ENCODE data around the gene SSX2IP.

Gene SSX2IP

DNA sequence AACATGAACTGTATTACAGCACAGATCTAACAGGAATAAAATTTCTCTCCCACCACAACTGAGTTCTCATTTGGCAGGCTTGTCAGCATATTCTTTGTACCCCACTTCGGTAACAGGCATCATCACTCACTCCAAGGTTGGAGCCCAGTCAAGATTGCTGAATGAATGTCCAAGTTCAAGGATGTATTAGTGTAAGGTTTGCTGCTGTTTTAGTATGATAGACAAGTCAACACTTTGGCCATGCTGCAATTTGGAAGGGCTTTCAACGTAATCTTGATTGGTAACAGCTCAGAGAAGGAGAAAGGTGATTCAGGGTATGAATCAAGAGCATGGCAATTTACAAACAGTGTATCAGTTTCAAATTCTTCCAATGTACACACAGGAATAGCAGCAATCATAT, 6.8 kb downstream of the SSX2IP start:
- Histone ChIP-seq H3K4me1 (ENCODE audit: low read depth, poor library complexity, severe bottlenecking) (peaks cover 18% of the 10 kb centered on the region), H3K79me2 (ENCODE audit: insufficient read depth, low read depth) (peaks cover 8% of the 10 kb centered on the region), H3K4me2 (no peak overlapping the region), H2AFZ (ENCODE audit: low read depth) (no peak overlapping the region), H3K4me3 (IDR thresholded peaks at IDR 0.05; ENCODE audit: insufficient read depth, low read depth, low read length) (no peak overlapping the region), H3K9ac (no peak overlapping the region), H3K27me3 (ENCODE audit: insufficient read depth, low read depth) (no peaks in the 10 kb centered on the region), H4K20me1 (ENCODE audit: insufficient read depth) (no peaks in the 10 kb centered on the region), H3K36me3 (ENCODE audit: insufficient read depth) (no peaks in the 10 kb centered on the region), H3K27ac (no peak overlapping the region)
- TF ChIP-seq, protein P1, sequence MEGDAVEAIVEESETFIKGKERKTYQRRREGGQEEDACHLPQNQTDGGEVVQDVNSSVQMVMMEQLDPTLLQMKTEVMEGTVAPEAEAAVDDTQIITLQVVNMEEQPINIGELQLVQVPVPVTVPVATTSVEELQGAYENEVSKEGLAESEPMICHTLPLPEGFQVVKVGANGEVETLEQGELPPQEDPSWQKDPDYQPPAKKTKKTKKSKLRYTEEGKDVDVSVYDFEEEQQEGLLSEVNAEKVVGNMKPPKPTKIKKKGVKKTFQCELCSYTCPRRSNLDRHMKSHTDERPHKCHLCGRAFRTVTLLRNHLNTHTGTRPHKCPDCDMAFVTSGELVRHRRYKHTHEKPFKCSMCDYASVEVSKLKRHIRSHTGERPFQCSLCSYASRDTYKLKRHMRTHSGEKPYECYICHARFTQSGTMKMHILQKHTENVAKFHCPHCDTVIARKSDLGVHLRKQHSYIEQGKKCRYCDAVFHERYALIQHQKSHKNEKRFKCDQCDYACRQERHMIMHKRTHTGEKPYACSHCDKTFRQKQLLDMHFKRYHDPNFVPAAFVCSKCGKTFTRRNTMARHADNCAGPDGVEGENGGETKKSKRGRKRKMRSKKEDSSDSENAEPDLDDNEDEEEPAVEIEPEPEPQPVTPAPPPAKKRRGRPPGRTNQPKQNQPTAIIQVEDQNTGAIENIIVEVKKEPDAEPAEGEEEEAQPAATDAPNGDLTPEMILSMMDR (conservative IDR thresholded peaks at IDR 0.05; ENCODE audit: low read depth, low read length) = no peak

DNA sequence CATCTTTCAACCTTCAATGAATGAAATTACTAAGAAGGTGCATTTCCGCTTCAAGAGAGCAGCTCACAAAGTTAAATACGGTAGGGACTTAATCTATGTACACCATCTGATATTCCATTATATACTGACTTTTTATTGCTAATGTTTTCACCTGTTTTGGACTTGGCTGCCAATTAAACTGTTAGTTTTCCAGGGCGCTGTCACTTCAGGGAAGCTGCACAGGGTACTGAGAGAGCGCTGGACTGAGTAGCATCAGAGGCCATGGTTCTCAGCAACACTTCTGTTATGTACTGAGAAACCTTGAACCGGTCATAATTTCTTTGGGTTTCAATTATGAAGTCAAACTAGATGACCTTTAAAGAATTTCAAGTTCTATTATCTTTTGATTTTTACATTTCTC, 8.2 kb downstream of the SSX2IP start:
- TF ChIP-seq, protein P1 (conservative IDR thresholded peaks at IDR 0.05; ENCODE audit: low read depth, low read length) = no peak
- Histone ChIP-seq H2AFZ (ENCODE audit: low read depth) (no peak overlapping the region), H3K27ac (no peak overlapping the region), H3K4me1 (ENCODE audit: low read depth, poor library complexity, severe bottlenecking) (peaks cover 4% of the 10 kb centered on the region), H3K4me2 (no peak overlapping the region), H3K79me2 (ENCODE audit: insufficient read depth, low read depth) (no peaks in the 10 kb centered on the region; the same call in 1 of the 2 replicates), H3K27me3 (ENCODE audit: insufficient read depth, low read depth) (no peaks in the 10 kb centered on the region), H4K20me1 (ENCODE audit: insufficient read depth) (no peaks in the 10 kb centered on the region), H3K9ac (no peak overlapping the region), H3K4me3 (IDR thresholded peaks at IDR 0.05; ENCODE audit: insufficient read depth, low read depth, low read length) (no peak overlapping the region), H3K36me3 (ENCODE audit: insufficient read depth) (no peaks in the 10 kb centered on the region)

DNA sequence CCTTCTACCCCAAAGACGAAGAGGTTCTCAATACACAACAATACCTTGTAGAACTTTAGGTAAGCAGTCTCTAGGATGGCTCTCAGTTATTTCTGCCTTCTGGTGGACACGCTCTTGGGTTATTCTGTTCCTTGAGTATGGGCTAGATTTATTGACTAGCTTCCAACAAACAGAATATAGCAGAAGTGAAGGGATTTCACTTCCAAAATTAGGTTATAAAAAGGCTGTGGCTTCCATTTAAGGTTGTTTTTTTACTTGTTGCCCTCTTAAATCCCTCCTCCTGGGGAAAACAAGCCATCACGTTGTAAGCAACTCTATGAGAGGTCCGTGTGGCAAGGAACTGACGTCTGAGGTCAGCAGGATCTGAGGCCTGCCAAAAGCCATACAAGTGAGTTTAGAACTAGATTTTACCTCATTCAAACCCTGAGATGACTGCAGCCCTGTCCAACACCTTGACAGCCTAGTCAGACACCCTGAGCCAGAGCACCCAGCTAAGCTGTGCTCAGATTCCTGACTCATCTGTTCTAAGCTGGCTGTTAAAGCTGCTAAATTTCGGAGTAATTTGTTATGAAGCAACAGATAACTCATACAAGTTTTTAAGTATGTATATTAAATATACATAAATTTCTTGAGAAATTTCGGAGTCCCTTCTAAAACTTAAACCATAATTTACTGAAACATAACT, 12.7 kb downstream of the SSX2IP start:
- H3K4me1 ChIP-seq (ENCODE audit: low read depth, poor library complexity, severe bottlenecking) = no peaks in the 10 kb centered on the region
- no peaks in the 10 kb centered on the region for H3K27me3 ChIP-seq (ENCODE audit: insufficient read depth, low read depth)
- no peak overlapping the region for H2AFZ ChIP-seq (ENCODE audit: low read depth)
- no peaks in the 10 kb centered on the region for H3K36me3 ChIP-seq (ENCODE audit: insufficient read depth)
- H4K20me1 ChIP-seq (ENCODE audit: insufficient read depth) = no peaks in the 10 kb centered on the region
- no peak overlapping the region for H3K27ac ChIP-seq
- TF ChIP-seq, protein P1 (conservative IDR thresholded peaks at IDR 0.05; ENCODE audit: low read depth, low read length) = no peak
- no peaks in the 10 kb centered on the region; the same call in 1 of the 2 replicates for H3K79me2 ChIP-seq (ENCODE audit: insufficient read depth, low read depth)
- H3K4me2 ChIP-seq = no peak overlapping the region
- H3K4me3 ChIP-seq (IDR thresholded peaks at IDR 0.05; ENCODE audit: insufficient read depth, low read depth, low read length) = no peak overlapping the region
- no peak overlapping the region for H3K9ac ChIP-seq

DNA sequence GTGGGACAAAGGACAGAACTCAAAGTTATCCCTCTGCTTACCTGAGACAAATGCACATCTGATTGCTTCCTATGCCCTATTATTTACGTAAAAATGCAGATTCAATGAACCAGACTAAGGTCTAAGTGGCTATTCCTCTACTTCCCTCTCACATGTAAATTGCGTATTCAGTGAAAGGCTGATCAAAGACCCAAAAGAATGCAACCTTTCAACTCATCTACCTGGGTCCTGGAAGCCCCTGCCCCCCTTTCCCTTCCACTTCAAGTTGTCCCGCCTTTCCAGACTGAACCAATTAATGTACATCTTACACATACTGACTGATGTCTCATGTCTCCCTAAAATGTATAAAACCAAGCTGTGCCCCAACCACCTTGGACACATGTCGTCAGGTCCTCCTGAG, 14.6 kb downstream of the SSX2IP start:
- no peaks in the 10 kb centered on the region for H3K79me2 ChIP-seq (ENCODE audit: insufficient read depth, low read depth)
- H3K4me3 ChIP-seq (IDR thresholded peaks at IDR 0.05; ENCODE audit: insufficient read depth, low read depth, low read length) = no peak overlapping the region
- H3K4me1 ChIP-seq (ENCODE audit: low read depth, poor library complexity, severe bottlenecking) = no peaks in the 10 kb centered on the region
- no peaks in the 10 kb centered on the region for H3K36me3 ChIP-seq (ENCODE audit: insufficient read depth)
- no peaks in the 10 kb centered on the region for H4K20me1 ChIP-seq (ENCODE audit: insufficient read depth)
- H3K27ac ChIP-seq = no peak overlapping the region
- no peaks in the 10 kb centered on the region for H3K27me3 ChIP-seq (ENCODE audit: insufficient read depth, low read depth)
- no peak overlapping the region for H2AFZ ChIP-seq (ENCODE audit: low read depth)
- TF ChIP-seq, protein P1 (conservative IDR thresholded peaks at IDR 0.05; ENCODE audit: low read depth, low read length) = no peak
- H3K9ac ChIP-seq = no peak overlapping the region
- no peak overlapping the region for H3K4me2 ChIP-seq

Measured in KMS-11 (cell line).